ENCODE results near the gene SPIRE1.

GRCh38 chr18:12455496-12455895, 202.4 kb downstream of the SPIRE1 start:
- TF ChIP-seq, protein P1, sequence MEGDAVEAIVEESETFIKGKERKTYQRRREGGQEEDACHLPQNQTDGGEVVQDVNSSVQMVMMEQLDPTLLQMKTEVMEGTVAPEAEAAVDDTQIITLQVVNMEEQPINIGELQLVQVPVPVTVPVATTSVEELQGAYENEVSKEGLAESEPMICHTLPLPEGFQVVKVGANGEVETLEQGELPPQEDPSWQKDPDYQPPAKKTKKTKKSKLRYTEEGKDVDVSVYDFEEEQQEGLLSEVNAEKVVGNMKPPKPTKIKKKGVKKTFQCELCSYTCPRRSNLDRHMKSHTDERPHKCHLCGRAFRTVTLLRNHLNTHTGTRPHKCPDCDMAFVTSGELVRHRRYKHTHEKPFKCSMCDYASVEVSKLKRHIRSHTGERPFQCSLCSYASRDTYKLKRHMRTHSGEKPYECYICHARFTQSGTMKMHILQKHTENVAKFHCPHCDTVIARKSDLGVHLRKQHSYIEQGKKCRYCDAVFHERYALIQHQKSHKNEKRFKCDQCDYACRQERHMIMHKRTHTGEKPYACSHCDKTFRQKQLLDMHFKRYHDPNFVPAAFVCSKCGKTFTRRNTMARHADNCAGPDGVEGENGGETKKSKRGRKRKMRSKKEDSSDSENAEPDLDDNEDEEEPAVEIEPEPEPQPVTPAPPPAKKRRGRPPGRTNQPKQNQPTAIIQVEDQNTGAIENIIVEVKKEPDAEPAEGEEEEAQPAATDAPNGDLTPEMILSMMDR (IDR thresholded peaks at IDR 0.05): no peak
- no peak for TF ChIP-seq POLR2A (IDR thresholded peaks at IDR 0.05)

Measured in Peyer's patch (tissue), 4 donors.